ENCODE results near the gene PTP4A2.

PTP4A2 gene

DNA sequence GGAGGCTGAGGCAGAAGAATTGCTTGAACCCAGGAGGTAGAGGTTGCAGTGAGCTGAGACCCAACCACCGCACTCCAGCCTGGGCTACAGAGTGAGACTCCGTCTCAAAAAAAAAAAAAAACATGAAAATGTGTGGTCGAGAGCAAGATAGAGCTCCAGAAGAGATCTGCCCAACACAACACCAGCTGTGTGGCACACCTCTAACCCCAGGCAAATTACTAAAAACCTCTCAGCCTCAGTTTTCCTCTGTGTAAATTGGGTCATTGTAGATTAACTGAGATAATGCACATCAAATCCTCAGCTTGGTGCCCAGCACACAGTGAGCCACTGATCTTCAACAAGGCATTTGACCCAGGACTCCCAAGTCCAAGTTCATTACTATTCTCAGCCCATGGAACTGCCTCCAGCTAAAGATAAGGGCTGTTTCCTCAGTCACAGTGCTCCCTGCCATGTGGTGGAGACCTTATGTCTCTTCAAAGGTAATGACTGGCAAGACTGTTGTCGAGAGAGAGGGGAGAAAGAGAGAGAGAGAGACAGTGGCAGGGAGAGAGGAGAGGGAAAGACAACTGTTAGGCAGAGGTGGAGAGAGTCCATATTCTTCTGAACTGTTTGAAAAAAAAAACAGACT lies 58.1 kb downstream of the PTP4A2 start:
- Histone ChIP-seq H3K27me3 (ENCODE audit: insufficient read depth, insufficient read length) (no peaks in the 10 kb centered on the region), H3K4me3 (ENCODE audit: insufficient read length, low read depth) (no peak overlapping the region), H3K9ac (ENCODE audit: insufficient read length, low read depth) (no peak overlapping the region), H3K36me3 (ENCODE audit: insufficient read depth, insufficient read length, low read length) (no peaks in the 10 kb centered on the region), H3K9me3 (ENCODE audit: insufficient read depth, low read length) (no peaks in the 10 kb centered on the region), H3K4me1 (ENCODE audit: insufficient read depth, insufficient read length) (peaks cover 5% of the 10 kb centered on the region)
- no peak for DNase-seq (ENCODE audit: low read depth, low spot score)
- TF ChIP-seq SUZ12 (IDR thresholded peaks at IDR 0.05; ENCODE audit: extremely low read depth, insufficient read depth, insufficient read length) (no peak), YY1 (IDR thresholded peaks at IDR 0.05; ENCODE audit: insufficient read depth, insufficient read length) (no peak), ZNF274 (IDR thresholded peaks at IDR 0.05; ENCODE audit: low read depth, low read length) (no peak)

DNA sequence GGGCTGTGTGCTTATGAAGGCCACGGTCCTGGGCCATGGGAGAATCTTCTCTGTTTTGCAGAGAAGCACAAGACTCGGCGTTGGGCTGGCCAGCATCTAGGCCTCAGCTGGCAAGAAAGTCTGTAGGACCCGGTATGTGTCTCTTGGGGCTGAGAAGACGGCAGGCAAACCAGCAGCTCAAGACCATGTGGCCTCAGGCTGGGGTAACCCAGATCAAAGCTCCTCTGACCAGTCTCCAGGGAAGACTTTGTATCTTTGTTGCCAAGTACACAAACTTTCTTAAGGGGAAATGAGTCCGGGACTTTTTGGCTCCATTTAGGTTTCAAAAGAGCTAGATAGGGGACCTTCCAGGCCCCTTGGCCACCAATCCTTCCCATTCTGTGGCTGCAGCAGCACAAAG lies 60.1 kb downstream of the PTP4A2 start:
- Histone ChIP-seq H3K4me3 (ENCODE audit: insufficient read length, low read depth) (no peak overlapping the region), H3K27me3 (ENCODE audit: insufficient read depth, insufficient read length) (no peaks in the 10 kb centered on the region), H3K36me3 (ENCODE audit: insufficient read depth, insufficient read length, low read length) (no peaks in the 10 kb centered on the region), H3K9me3 (ENCODE audit: insufficient read depth, low read length) (no peaks in the 10 kb centered on the region), H3K4me1 (ENCODE audit: insufficient read depth, insufficient read length) (peaks cover 3% of the 10 kb centered on the region), H3K9ac (ENCODE audit: insufficient read length, low read depth) (no peak overlapping the region)
- TF ChIP-seq YY1 (IDR thresholded peaks at IDR 0.05; ENCODE audit: insufficient read depth, insufficient read length) (no peak), SUZ12 (IDR thresholded peaks at IDR 0.05; ENCODE audit: extremely low read depth, insufficient read depth, insufficient read length) (no peak), ZNF274 (IDR thresholded peaks at IDR 0.05; ENCODE audit: low read depth, low read length) (no peak)
- no peak for DNase-seq (ENCODE audit: low read depth, low spot score)

DNA sequence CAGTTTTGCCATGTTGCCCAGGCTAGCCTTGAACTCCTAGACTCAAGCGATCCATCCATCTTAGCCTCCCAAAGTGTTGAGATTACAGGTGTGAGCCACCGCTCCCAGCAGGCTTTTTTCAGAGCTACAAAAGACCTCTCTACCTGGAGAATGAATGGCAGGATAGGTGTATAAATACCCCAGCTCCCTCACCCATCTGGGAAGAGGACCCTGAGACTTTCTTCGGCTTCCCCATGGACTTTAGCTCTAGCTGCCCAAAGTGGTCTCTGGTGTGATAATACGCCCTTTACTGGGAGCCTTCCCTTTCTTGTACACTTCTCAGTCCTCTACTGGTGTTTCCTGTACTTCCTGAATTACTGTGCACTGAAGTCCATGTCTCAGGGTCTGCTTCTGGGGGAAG lies 60.6 kb downstream of the PTP4A2 start:
- H3K9me3 ChIP-seq (ENCODE audit: insufficient read depth, low read length), result no peaks in the 10 kb centered on the region
- DNase-seq (ENCODE audit: low read depth, low spot score), result no peak
- no peak overlapping the region for H3K4me3 ChIP-seq (ENCODE audit: insufficient read length, low read depth)
- H3K36me3 ChIP-seq (ENCODE audit: insufficient read depth, insufficient read length, low read length), result no peaks in the 10 kb centered on the region
- no peak overlapping the region for H3K9ac ChIP-seq (ENCODE audit: insufficient read length, low read depth)
- TF ChIP-seq YY1 (IDR thresholded peaks at IDR 0.05; ENCODE audit: insufficient read depth, insufficient read length) (no peak), SUZ12 (IDR thresholded peaks at IDR 0.05; ENCODE audit: extremely low read depth, insufficient read depth, insufficient read length) (no peak), ZNF274 (IDR thresholded peaks at IDR 0.05; ENCODE audit: low read depth, low read length) (no peak)
- no peaks in the 10 kb centered on the region for H3K27me3 ChIP-seq (ENCODE audit: insufficient read depth, insufficient read length)
- H3K4me1 ChIP-seq (ENCODE audit: insufficient read depth, insufficient read length), result peaks cover 3% of the 10 kb centered on the region

DNA sequence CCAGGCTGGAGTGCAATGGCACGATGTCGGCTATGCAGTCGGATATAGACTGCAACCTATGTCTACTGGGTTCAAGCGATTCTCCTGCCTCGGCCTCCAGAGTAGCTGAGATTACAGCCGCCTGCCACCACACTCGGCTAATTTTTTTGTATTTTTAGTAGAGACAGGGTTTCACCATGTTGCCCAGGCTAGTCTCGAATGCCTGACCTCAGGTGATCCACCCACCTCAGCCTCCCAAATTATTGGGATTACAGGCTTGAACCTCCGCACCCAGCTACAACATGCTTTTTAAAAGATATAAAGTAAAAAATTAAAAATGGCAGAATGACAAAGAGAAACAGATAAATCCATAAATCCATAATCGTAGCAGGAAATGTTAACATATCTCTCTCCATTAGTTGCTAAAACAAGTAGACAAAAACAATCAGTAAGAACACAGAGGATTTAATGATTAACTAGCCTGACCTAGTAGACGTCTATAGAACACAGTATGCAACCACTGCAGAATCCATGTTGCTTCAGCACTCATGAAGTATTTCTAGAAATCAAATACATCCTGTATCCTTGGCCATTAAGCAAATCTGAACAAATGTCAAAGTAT lies 62.4 kb downstream of the PTP4A2 start:
- TF ChIP-seq YY1 (IDR thresholded peaks at IDR 0.05; ENCODE audit: insufficient read depth, insufficient read length), result no peak
- no peak for TF ChIP-seq ZNF274 (IDR thresholded peaks at IDR 0.05; ENCODE audit: low read depth, low read length)
- no peak for TF ChIP-seq SUZ12 (IDR thresholded peaks at IDR 0.05; ENCODE audit: extremely low read depth, insufficient read depth, insufficient read length)
- no peak overlapping the region for H3K9ac ChIP-seq (ENCODE audit: insufficient read length, low read depth)
- H3K4me3 ChIP-seq (ENCODE audit: insufficient read length, low read depth), result no peak overlapping the region
- H3K36me3 ChIP-seq (ENCODE audit: insufficient read depth, insufficient read length, low read length), result no peaks in the 10 kb centered on the region
- no peaks in the 10 kb centered on the region for H3K27me3 ChIP-seq (ENCODE audit: insufficient read depth, insufficient read length)
- no peaks in the 10 kb centered on the region for H3K4me1 ChIP-seq (ENCODE audit: insufficient read depth, insufficient read length)
- no peaks in the 10 kb centered on the region for H3K9me3 ChIP-seq (ENCODE audit: insufficient read depth, low read length)
- DNase-seq (ENCODE audit: low read depth, low spot score), result no peak

DNA sequence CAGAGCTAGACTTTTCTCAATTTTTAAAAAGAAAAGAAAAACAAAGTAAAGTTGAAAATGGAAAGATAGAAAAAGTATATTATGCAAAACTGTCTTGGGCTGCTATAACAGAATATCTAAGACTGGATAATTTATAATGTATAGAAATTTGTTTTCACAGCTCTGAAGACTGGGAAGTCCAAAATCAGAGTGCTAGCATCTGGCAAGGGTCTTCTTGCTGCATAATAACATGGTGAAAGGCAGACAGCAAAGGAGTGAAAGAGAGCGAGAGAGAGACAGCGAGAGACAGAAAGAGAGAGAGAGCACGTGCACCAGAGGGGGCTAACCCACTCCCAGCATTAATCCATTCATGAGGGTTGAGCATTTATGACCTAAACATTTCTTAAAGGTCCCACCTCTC lies 63.2 kb downstream of the PTP4A2 start:
- no peaks in the 10 kb centered on the region for H3K9me3 ChIP-seq (ENCODE audit: insufficient read depth, low read length)
- H3K36me3 ChIP-seq (ENCODE audit: insufficient read depth, insufficient read length, low read length), result no peaks in the 10 kb centered on the region
- peaks cover 2% of the 10 kb centered on the region for H3K4me1 ChIP-seq (ENCODE audit: insufficient read depth, insufficient read length)
- no peak overlapping the region for H3K4me3 ChIP-seq (ENCODE audit: insufficient read length, low read depth)
- H3K9ac ChIP-seq (ENCODE audit: insufficient read length, low read depth), result no peak overlapping the region
- DNase-seq (ENCODE audit: low read depth, low spot score), result no peak
- TF ChIP-seq YY1 (IDR thresholded peaks at IDR 0.05; ENCODE audit: insufficient read depth, insufficient read length) (no peak), ZNF274 (IDR thresholded peaks at IDR 0.05; ENCODE audit: low read depth, low read length) (no peak), SUZ12 (IDR thresholded peaks at IDR 0.05; ENCODE audit: extremely low read depth, insufficient read depth, insufficient read length) (no peak)
- H3K27me3 ChIP-seq (ENCODE audit: insufficient read depth, insufficient read length), result no peaks in the 10 kb centered on the region

DNA sequence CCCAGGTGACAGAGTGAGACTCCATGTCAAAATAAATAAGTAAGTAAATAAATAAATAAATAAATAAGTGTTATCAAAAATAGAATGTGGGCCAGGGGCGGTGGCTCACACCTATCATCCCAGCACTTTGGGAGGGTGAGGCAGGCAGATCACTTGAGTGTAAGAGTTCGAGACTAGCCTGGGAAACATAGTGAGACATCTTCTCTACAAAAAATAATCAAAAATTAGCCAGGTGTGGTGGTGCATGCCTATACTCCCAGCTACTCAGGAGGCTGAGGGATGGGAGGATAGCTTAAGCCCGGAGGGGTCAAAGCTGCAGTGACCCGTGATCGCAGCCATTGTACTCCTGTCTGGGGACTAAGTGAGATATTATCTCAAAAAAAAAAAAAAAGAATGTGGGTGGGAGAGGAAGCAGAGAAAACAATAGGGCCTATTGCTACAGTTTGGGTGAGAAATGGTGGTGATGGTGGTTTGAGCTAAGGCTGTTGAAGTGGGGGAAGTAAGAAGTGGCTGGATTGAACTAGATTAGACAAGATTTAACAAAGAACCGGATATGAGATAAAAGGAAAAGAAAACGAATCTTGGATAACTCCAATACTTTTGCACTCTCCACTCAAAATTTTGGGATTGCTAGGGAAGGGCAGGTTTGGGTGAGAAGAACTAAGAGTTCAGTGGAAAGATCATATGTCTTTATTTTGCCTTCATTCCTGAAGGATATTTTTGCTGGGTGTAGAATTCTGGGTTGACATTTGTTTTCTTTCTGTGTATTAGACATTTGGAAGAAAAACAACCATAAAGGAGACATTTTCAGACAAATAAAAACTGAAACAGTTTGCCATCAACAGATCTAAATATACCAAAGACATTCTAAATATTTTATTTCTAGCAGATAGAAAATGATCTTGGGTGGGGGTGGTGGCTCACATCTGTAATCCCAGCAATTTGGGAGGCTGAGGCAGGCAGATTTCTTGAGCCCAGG lies 65.2 kb downstream of the PTP4A2 start:
- DNase-seq (ENCODE audit: low read depth, low spot score), result no peak
- Histone ChIP-seq H3K4me1 (ENCODE audit: insufficient read depth, insufficient read length) (peaks cover 3% of the 10 kb centered on the region), H3K9ac (ENCODE audit: insufficient read length, low read depth) (no peak overlapping the region), H3K9me3 (ENCODE audit: insufficient read depth, low read length) (no peaks in the 10 kb centered on the region), H3K4me3 (ENCODE audit: insufficient read length, low read depth) (no peak overlapping the region), H3K27me3 (ENCODE audit: insufficient read depth, insufficient read length) (no peaks in the 10 kb centered on the region), H3K36me3 (ENCODE audit: insufficient read depth, insufficient read length, low read length) (no peaks in the 10 kb centered on the region)
- TF ChIP-seq SUZ12 (IDR thresholded peaks at IDR 0.05; ENCODE audit: extremely low read depth, insufficient read depth, insufficient read length), result no peak
- TF ChIP-seq YY1 (IDR thresholded peaks at IDR 0.05; ENCODE audit: insufficient read depth, insufficient read length), result no peak
- TF ChIP-seq ZNF274 (IDR thresholded peaks at IDR 0.05; ENCODE audit: low read depth, low read length), result no peak

DNA sequence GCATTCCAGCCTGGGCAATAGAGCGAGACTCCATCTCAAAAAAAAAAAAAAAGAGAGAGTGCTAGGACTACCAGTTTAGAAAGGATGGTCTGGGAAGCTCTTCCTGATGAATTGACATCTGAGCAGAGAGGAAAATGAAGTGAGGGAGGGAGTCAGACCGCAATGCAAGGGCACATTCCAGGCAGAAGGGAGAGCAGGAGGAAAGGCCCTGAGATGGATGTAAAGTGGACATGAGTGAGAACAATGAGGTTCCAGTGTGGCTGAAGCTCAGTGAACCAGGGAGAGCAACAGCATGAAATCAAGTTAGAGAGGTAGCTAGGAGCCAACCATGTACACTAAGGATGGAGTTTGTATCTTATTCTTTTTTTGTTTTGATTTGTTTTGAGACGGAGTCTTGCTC lies 66.5 kb downstream of the PTP4A2 start:
- Histone ChIP-seq H3K27me3 (ENCODE audit: insufficient read depth, insufficient read length) (no peaks in the 10 kb centered on the region), H3K4me3 (ENCODE audit: insufficient read length, low read depth) (no peak overlapping the region), H3K4me1 (ENCODE audit: insufficient read depth, insufficient read length) (peaks cover 3% of the 10 kb centered on the region), H3K9ac (ENCODE audit: insufficient read length, low read depth) (no peak overlapping the region), H3K36me3 (ENCODE audit: insufficient read depth, insufficient read length, low read length) (no peaks in the 10 kb centered on the region), H3K9me3 (ENCODE audit: insufficient read depth, low read length) (no peaks in the 10 kb centered on the region)
- DNase-seq (ENCODE audit: low read depth, low spot score), result no peak
- no peak for TF ChIP-seq ZNF274 (IDR thresholded peaks at IDR 0.05; ENCODE audit: low read depth, low read length)
- no peak for TF ChIP-seq SUZ12 (IDR thresholded peaks at IDR 0.05; ENCODE audit: extremely low read depth, insufficient read depth, insufficient read length)
- no peak for TF ChIP-seq YY1 (IDR thresholded peaks at IDR 0.05; ENCODE audit: insufficient read depth, insufficient read length)

Data from NT2/D1 (cell line).